SKM-1 treated with dmso at 0.1 percent for 144 hours (cell line): Measurements from ENCODE around the gene UCHL5.

ENCODE experiments used
- DNase-seq: peaks from one replicate; lab custom pipeline; 2025; ENCODE audit not compliant: unreplicated experiment; lab: John Stamatoyannopoulos, UW

The UCHL5 gene

GRCh38 chr1:192968323-192968722, 90.8 kb downstream of the UCHL5 start:
- no peak for DNase-seq

GRCh38 chr1:192967901-192968300, 91.3 kb downstream of the UCHL5 start:
- no peak for DNase-seq

GRCh38 chr1:192967211-192967877, 91.8 kb downstream of the UCHL5 start:
- DNase-seq = no peak

GRCh38 chr1:192966073-192966472, 93.1 kb downstream of the UCHL5 start:
- no peak for DNase-seq

GRCh38 chr1:192962901-192963300, 96.3 kb downstream of the UCHL5 start:
- DNase-seq = no peak
